NCI-H69 (cell line): Measurements from ENCODE around the gene AGAP1.

Source experiments
- DNase-seq: peaks from one replicate; lab custom pipeline; 2025; lab: John Stamatoyannopoulos, UW

AGAP1 gene

DNA sequence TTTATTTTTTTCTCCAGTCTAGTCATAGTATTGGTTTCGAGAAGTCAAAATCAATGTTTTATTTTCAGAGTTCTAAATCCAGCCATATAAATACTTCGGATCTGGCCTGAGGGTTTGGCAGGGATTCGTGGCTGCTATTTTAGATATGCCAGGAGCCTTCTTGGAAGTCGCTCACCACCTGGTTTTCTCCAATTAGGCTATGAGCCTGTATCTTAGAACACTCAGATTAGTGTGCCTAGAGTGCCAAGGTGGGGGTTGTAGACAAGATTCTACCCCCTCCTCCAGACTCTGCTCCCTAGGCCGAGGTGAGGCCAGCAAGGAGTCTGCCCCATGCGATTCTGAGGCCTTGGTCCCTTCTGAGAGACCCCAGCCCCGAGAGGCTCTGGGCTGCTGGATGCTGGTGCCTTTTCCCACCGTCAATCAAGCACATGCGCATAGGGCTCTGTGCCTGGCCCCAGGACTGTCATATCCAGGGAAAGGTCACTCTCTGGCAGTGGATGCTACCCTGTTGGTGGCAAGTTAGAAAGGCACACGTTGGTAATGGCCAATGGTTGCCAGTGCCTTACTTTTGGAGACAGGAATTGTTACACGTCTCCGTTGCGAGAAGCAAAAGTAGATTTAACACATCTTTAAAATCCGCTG lies 197.1 kb downstream of the AGAP1 start:
- DNase-seq, result no peak

GRCh38 chr2:235692076-235692475 lies 198.2 kb downstream of the AGAP1 start:
- no peak for DNase-seq

- no peak for DNase-seq
Measured at GRCh38 chr2:235692671-235693171, 198.9 kb downstream of the AGAP1 start.

- no peak for DNase-seq
Measured at GRCh38 chr2:235693279-235693678, 199.4 kb downstream of the AGAP1 start.

DNA sequence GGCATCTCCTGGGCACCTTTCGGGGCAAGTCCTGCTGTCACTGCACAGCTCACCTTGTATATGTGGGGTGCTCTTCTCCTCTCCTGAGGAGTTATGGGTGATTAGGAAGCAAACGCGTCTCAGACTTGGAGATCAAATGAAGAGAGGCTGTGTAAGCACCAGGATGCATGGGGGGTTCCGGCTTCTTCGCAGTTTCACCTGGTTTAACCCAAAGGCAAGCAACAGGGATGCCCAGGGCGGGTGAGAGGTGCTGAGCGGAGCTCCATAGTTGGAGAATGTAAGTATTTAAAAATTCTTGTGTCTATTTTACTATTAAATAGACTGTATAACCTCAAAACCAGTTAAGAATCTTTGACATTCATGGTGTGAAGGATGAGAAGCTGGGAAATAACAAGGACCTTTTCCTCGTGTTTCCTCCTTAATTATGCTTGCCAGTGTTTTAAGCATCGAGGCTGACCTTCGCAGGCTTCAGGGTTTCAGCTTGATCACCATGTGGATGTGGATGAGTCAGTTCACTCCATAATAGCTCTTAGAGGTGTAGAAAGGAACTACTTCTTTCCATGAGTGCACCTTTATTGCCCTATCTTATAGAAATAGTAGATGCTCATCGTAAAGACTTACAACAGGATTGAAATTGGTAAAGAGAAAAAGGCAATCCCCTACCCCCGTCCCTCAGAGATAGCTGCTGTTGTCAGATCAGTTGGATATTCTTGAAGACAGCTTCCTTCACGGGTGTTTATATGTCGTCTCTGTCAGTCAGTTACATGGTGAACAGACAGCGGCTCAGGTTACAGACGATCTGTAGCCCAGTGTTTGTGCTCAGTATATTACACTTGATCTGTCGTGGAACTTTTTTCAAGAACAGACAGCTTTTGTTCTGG lies 201.1 kb downstream of the AGAP1 start:
- DNase-seq, result no peak

- DNase-seq, result no peak
Measured at GRCh38 chr2:235695602-235695895, 201.7 kb downstream of the AGAP1 start.

GRCh38 chr2:235697041-235697440 lies 203.2 kb downstream of the AGAP1 start:
- no peak for DNase-seq

DNA sequence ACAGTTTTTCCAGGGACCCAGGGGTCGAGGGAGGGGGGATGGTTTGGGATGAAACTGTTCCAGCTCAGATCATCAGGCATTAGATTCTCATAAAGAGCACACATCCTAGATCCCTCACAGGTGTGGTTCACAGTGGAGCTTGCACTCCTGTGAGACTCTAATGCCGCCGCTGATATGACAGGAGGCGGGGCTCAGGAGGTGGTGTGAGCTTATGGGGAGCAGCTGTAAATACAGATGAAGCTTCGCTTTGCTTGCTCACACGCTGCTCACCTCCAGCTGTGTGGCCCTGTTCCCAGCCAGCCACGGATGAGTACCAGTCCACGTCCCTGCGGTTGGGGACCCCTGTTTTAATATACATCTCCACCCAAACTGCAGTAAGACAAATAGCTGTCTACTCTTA lies 204.2 kb downstream of the AGAP1 start:
- DNase-seq, result peak; percentile 28

GRCh38 chr2:235698491-235698890 lies 204.6 kb downstream of the AGAP1 start:
- DNase-seq, result no peak

DNA sequence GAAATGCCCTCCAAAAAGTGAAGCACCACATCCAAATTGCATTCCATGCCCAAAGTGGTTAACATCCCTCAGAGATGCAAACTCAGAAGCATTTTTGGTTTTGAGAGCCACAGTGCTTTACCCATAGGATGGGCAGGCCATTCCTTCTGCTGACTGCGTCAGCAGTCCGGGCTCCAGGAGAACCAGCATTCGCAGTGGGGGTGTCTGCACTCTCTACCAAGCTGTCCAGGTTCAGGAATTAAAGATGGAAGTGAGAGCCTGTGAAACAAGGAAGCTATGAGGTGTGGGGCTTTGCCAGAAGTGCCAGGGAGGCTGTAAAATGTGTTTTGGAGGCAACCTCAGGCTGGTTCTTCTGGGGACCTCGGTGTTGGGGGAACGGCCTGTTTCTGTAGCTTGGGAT lies 205.7 kb downstream of the AGAP1 start:
- DNase-seq, result no peak

- DNase-seq, result no peak
Measured at GRCh38 chr2:235701206-235701981, 207.6 kb downstream of the AGAP1 start.

- no peak for DNase-seq
Measured at GRCh38 chr2:235702186-235702585, 208.3 kb downstream of the AGAP1 start.

- no peak for DNase-seq
Measured at GRCh38 chr2:235703711-235704295, 210.0 kb downstream of the AGAP1 start.

- DNase-seq, result no peak
Measured at GRCh38 chr2:235705296-235705695, 211.5 kb downstream of the AGAP1 start.

DNA sequence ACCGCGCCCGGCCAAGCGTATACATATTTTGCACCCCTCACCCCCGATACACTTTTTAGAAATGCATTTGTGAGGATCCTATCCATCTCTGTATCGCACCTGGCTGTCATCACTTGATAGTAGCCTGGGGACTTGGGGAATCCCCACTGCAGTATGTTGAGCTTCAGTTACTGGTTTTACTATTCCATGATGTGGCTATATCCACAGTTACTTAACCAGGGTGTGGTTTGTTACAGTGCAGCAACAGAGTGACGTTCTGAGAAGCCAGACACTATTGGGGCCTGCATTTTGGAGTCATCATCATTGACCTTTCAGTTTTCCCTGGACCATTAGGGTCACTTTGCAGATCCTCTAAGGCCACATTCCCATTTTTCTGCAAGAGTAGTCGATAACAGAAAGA lies 212.7 kb downstream of the AGAP1 start:
- DNase-seq, result no peak

GRCh38 chr2:235707411-235708096 lies 213.7 kb downstream of the AGAP1 start:
- no peak for DNase-seq

DNA sequence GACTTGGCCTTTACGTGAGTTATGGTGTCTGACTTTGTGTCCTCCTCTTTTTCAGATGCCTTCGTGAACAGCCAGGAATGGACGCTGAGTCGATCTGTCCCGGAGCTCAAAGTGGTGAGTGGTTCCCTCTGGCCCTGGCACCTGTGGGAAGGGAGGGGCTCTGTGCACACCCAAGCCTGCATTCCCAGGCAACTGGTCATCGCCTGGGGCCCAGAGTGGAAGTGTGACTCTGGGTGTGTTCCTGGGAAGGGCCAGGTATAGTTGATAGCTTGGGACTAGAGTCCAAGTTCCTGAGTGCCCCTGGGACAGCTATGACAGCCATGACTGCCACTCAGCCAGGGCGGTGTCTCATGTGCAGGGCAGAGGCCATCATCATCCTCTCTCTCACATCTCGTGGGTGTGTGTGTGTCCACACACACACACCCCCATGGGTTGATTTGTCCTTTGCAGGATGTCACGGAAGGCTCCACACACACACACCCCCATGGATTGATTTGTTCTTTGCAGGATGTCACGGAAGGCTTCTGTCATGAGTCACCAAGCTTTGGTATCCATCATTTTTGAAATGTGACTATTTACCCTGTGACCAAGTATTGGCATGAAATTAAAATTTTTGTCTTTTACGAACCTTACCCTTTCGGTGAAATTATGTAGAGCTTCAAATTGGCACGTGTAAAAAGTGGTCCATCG lies 215.4 kb downstream of the AGAP1 start:
- DNase-seq, result no peak

DNA sequence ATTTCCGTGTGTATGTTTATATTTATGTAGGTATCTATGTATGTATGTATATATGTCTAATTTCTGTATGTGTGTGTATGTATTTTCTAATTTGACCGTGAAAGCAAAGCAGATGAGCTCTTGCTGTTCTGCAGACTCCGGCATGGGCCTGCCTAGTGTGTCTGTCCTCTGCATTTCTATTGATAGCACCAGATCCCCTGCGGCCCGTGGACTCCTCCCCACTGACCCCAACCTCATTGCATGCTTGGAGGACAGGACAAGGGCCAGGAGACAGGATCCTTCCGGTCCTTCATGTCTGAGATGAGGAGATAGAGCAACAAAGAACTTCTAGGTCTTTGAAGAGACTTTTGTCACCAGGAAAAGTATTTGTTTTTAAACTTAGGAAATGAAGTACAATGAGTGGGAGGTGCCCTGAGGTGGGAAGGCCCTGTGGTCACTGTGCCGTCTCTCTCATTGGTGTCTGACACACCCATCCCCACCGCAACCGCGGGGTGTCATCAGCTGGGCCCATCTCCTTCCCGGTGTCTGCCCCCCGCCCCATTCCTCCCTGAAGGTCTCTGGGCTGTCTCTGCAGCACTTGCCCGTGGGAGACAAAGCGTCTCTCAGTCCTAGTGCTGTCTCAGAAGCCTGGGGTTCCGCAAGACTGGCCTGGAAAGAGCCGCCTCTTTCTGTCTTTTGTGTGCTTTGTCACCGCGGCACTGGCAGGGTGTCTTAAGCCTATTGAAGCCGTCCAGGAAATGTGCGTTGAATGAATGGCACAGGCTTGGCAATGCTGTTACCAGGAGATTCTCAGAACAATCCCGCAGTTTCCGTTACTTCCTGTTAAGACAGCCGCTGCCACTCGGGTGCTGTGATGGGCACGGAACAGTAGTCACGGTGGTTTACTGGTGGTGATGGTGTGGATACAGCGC lies 216.4 kb downstream of the AGAP1 start:
- DNase-seq, result no peak

DNA sequence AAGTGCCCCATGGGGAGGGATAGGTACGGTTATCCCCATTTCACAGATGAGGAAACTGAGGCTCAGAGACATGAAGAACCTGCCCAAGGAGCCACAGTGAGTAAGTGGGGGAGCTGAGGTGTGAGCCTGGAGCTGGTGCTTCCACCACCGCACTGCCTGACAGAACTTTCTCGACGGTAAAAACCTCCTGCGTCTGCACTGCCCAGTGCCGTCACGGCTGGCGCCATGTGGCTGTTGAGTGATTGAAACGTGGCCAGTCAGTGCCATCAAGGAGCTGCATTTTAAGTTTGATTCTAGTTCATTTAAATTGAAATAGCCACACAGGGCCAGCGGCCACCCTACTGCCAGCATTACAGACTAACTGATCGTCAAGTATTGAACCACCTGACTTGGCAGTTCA lies 217.1 kb downstream of the AGAP1 start:
- no peak for DNase-seq

GRCh38 chr2:235711527-235711926 lies 217.7 kb downstream of the AGAP1 start:
- DNase-seq, result no peak
